ENCODE results near the gene ARHGEF17. TPM values are rescaled to one million over a fixed set of nuclear protein-coding genes. Genes with fewer than 3 reads are reported as not detected.
A peak's percentile ranks its signal among the peaks of the same experiment; 100 is the strongest.

Gene ARHGEF17
- total RNA-seq, 6 experiments from 2014 or later: 4.6 to 7.3 (median 5.4) TPM

GRCh38 chr11:73295996-73296318, 12.1 kb upstream of the ARHGEF17 start:
- H3K27ac ChIP-seq: no peak overlapping the region
- no peak overlapping the region for H3K4me3 ChIP-seq
- no peaks in the 10 kb centered on the region for H3K36me3 ChIP-seq
- DNase-seq: peak in 1 of 3 donors; percentile 43
- intact Hi-C loops (cut with DNase I): loop anchor here (5.0 to 10.0 kb wide), 2 partner anchors 89 to 96 kb away; no protein-coding TSS in a partner anchor
- 73% methylated on average over 3 of the region's 3 CpGs for WGBS (ENCODE audit: insufficient coverage, low coverage, low lambda C conversion rate, missing lambda C conversion rate)
- no peaks in the 10 kb centered on the region for H3K27me3 ChIP-seq
- ATAC-seq: no peak
- TF ChIP-seq, protein P1, sequence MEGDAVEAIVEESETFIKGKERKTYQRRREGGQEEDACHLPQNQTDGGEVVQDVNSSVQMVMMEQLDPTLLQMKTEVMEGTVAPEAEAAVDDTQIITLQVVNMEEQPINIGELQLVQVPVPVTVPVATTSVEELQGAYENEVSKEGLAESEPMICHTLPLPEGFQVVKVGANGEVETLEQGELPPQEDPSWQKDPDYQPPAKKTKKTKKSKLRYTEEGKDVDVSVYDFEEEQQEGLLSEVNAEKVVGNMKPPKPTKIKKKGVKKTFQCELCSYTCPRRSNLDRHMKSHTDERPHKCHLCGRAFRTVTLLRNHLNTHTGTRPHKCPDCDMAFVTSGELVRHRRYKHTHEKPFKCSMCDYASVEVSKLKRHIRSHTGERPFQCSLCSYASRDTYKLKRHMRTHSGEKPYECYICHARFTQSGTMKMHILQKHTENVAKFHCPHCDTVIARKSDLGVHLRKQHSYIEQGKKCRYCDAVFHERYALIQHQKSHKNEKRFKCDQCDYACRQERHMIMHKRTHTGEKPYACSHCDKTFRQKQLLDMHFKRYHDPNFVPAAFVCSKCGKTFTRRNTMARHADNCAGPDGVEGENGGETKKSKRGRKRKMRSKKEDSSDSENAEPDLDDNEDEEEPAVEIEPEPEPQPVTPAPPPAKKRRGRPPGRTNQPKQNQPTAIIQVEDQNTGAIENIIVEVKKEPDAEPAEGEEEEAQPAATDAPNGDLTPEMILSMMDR (IDR thresholded peaks at IDR 0.05): no peak
- no peak for TF ChIP-seq POLR2A (IDR thresholded peaks at IDR 0.05)
- no peaks in the 10 kb centered on the region for H3K9me3 ChIP-seq
- no peaks in the 10 kb centered on the region for H3K4me1 ChIP-seq

GRCh38 chr11:73296501-73297230, 11.4 kb upstream of the ARHGEF17 start:
- H3K27me3 ChIP-seq: no peaks in the 10 kb centered on the region
- no peak overlapping the region for H3K27ac ChIP-seq
- TF ChIP-seq, protein P1 (IDR thresholded peaks at IDR 0.05): no peak
- TF ChIP-seq POLR2A (IDR thresholded peaks at IDR 0.05): no peak
- 89% methylated on average over 13 of the region's 35 CpGs for WGBS (ENCODE audit: insufficient coverage, low coverage, low lambda C conversion rate, missing lambda C conversion rate)
- H3K4me3 ChIP-seq: no peak overlapping the region
- ATAC-seq (peak in 1 of 4 donors; percentile 4), DNase-seq (peak in 1 of 3 donors; percentile 36)
- no peaks in the 10 kb centered on the region for H3K36me3 ChIP-seq
- H3K9me3 ChIP-seq: no peaks in the 10 kb centered on the region
- H3K4me1 ChIP-seq: no peaks in the 10 kb centered on the region
- intact Hi-C loops (cut with DNase I): loop anchor here (5.0 to 10.0 kb wide), 2 partner anchors 88 to 96 kb away; no protein-coding TSS in a partner anchor

DNA sequence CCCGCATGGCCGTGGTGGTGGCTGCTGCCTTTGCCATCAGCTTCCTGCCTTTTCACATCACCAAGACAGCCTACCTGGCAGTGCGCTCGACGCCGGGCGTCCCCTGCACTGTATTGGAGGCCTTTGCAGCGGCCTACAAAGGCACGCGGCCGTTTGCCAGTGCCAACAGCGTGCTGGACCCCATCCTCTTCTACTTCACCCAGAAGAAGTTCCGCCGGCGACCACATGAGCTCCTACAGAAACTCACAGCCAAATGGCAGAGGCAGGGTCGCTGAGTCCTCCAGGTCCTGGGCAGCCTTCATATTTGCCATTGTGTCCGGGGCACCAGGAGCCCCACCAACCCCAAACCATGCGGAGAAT, 10.9 kb upstream of the ARHGEF17 start:
- WGBS (ENCODE audit: insufficient coverage, low coverage, low lambda C conversion rate, missing lambda C conversion rate): 72% methylated on average over 2 of the region's 18 CpGs
- TF ChIP-seq, protein P1 (IDR thresholded peaks at IDR 0.05): no peak
- no peak for TF ChIP-seq POLR2A (IDR thresholded peaks at IDR 0.05)
- H3K36me3 ChIP-seq: no peaks in the 10 kb centered on the region
- H3K4me3 ChIP-seq: no peak overlapping the region
- no peak overlapping the region for H3K27ac ChIP-seq
- H3K9me3 ChIP-seq: no peaks in the 10 kb centered on the region
- peak in 1 of 3 donors; percentile 50 for DNase-seq
- no peaks in the 10 kb centered on the region for H3K4me1 ChIP-seq
- intact Hi-C loops (cut with DNase I): loop anchor here (5.0 to 10.0 kb wide), 2 partner anchors 88 to 95 kb away; no protein-coding TSS in a partner anchor
- no peak for ATAC-seq
- no peaks in the 10 kb centered on the region for H3K27me3 ChIP-seq

GRCh38 chr11:73297702-73298101, 10.4 kb upstream of the ARHGEF17 start:
- H3K27me3 ChIP-seq: no peaks in the 10 kb centered on the region
- intact Hi-C loops (cut with DNase I): loop anchor here (5.0 to 10.0 kb wide), 2 partner anchors 87 to 95 kb away; no protein-coding TSS in a partner anchor

More at GRCh38 chr11:73297702-73298101, 10.4 kb upstream of the ARHGEF17 start:
- ATAC-seq (no peak), DNase-seq (no peak)
- H3K4me3 ChIP-seq: no peak overlapping the region
- 94% methylated on average over 2 of the region's 3 CpGs for WGBS (ENCODE audit: insufficient coverage, low coverage, low lambda C conversion rate, missing lambda C conversion rate)
- TF ChIP-seq, protein P1 (IDR thresholded peaks at IDR 0.05): no peak
- H3K9me3 ChIP-seq: no peaks in the 10 kb centered on the region
- no peaks in the 10 kb centered on the region for H3K36me3 ChIP-seq
- H3K27ac ChIP-seq: no peak overlapping the region
- no peaks in the 10 kb centered on the region for H3K4me1 ChIP-seq

Data from right lobe of liver (tissue), 6 donors.